HAP-1 (cell line): ENCODE results near the gene PALMD.

ENCODE experiments used
- DNase-seq, 2 experiments: peaks; one replicate each; pipeline ENCODE4 v3.0.0-alpha.2; 2016 to 2020; ENCODE audit warnings: low spot score in 2 of 2
- H3K27me3 ChIP-seq: fragments of 250-450 bp; sonication (Bioruptor Pico); 2 replicates; pipeline ENCODE4 v1.5.1; 2020; ENCODE audit warnings: low read depth, mild to moderate bottlenecking, moderate library complexity
- H3K36me3 ChIP-seq: fragments of 250-450 bp; sonication (Bioruptor Pico); replicated peaks from 2 replicates; pipeline ENCODE4 v1.5.1; 2020; ENCODE audit warnings: mild to moderate bottlenecking
- H3K4me1 ChIP-seq: fragments of 250-450 bp; sonication (Bioruptor Pico); 2 replicates; pipeline ENCODE4 v1.5.1; 2020; ENCODE audit warnings: mild to moderate bottlenecking
- H3K4me3 ChIP-seq: fragments of 250-450 bp; sonication (Bioruptor Pico); 2 replicates; pipeline ENCODE4 v1.5.1; 2020; ENCODE audit warnings: mild to moderate bottlenecking, moderate library complexity
- H3K9me3 ChIP-seq: fragments of 250-450 bp; sonication (Bioruptor Pico); 2 replicates; pipeline ENCODE4 v1.5.1; 2020; ENCODE audit warnings: mild to moderate bottlenecking, moderate library complexity
- in situ Hi-C: fragments of 300-500 bp; cut with MboI; formaldehyde crosslinking; loops from 3 replicates; pipeline ENCODE4 v1.14.3; 2020; ENCODE audit warnings: low sequenced_read_pairs, inconsistent platforms, mixed read lengths

The PALMD gene

GRCh38 chr1:99704356-99704816, 58.5 kb downstream of the PALMD start:
- Histone ChIP-seq H3K27me3 (peaks cover 4% of the 10 kb centered on the region; the same call in 1 of the 2 replicates), H3K9me3 (0 out of 2 replicates have a peak, but pooled peaks cover 3% of the 10 kb centered on the region), H3K4me3 (no peak overlapping the region), H3K36me3 (no peaks in the 10 kb centered on the region; the same call in 1 of the 2 replicates), H3K4me1 (no peaks in the 10 kb centered on the region)
- in situ Hi-C loops: loop anchor here (10.0 to 25.0 kb wide), 2 partner anchors 530 to 917 kb away; no protein-coding TSS in a partner anchor
- no peak for DNase-seq

GRCh38 chr1:99705385-99705784, 59.5 kb downstream of the PALMD start:
- Histone ChIP-seq H3K9me3 (no peaks in the 10 kb centered on the region), H3K27me3 (no peaks in the 10 kb centered on the region), H3K36me3 (no peaks in the 10 kb centered on the region; the same call in 1 of the 2 replicates), H3K4me1 (no peaks in the 10 kb centered on the region), H3K4me3 (no peak overlapping the region)
- in situ Hi-C loops: loop anchor here (10.0 to 25.0 kb wide), 2 partner anchors 531 to 918 kb away; no protein-coding TSS in a partner anchor
- no peak for DNase-seq

GRCh38 chr1:99707535-99708142, 61.7 kb downstream of the PALMD start:
- no peak overlapping the region for H3K4me3 ChIP-seq
- DNase-seq: peak; percentile 65 to 81
- in situ Hi-C loops: loop anchor here (10.0 to 25.0 kb wide), 2 partner anchors 533 to 920 kb away; no protein-coding TSS in a partner anchor
- no peaks in the 10 kb centered on the region for H3K4me1 ChIP-seq
- H3K36me3 ChIP-seq: no peaks in the 10 kb centered on the region; the same call in 1 of the 2 replicates
- no peaks in the 10 kb centered on the region for H3K9me3 ChIP-seq
- no peaks in the 10 kb centered on the region for H3K27me3 ChIP-seq

- Histone ChIP-seq H3K9me3 (no peaks in the 10 kb centered on the region), H3K27me3 (no peaks in the 10 kb centered on the region), H3K4me3 (no peak overlapping the region), H3K36me3 (peaks cover 2% of the 10 kb centered on the region; the same call in 1 of the 2 replicates), H3K4me1 (no peaks in the 10 kb centered on the region)
- no peak for DNase-seq
- in situ Hi-C loops: loop anchor here (25.0 kb wide), 1 partner anchor 924 kb away; no protein-coding TSS in a partner anchor
Observed at GRCh38 chr1:99710994-99711393, 65.1 kb downstream of the PALMD start.

- no peak overlapping the region for H3K4me3 ChIP-seq
- H3K9me3 ChIP-seq: no peaks in the 10 kb centered on the region
- peaks cover 2% of the 10 kb centered on the region; the same call in 1 of the 2 replicates for H3K36me3 ChIP-seq
- no peaks in the 10 kb centered on the region for H3K27me3 ChIP-seq
- in situ Hi-C loops: loop anchor here (25.0 kb wide), 1 partner anchor 926 kb away; no protein-coding TSS in a partner anchor
- DNase-seq: no peak
- H3K4me1 ChIP-seq: peaks cover 3% of the 10 kb centered on the region; the same call in 1 of the 2 replicates
Observed at GRCh38 chr1:99713006-99713405, 67.1 kb downstream of the PALMD start.

GRCh38 chr1:99717005-99717404, 71.1 kb downstream of the PALMD start:
- Histone ChIP-seq H3K9me3 (no peaks in the 10 kb centered on the region), H3K4me3 (no peak overlapping the region), H3K36me3 (0 out of 2 replicates have a peak, but pooled peaks cover 2% of the 10 kb centered on the region), H3K4me1 (peaks cover 11% of the 10 kb centered on the region), H3K27me3 (no peaks in the 10 kb centered on the region)
- DNase-seq: no peak
- in situ Hi-C loops: loop anchor here (25.0 kb wide), 1 partner anchor 930 kb away; no protein-coding TSS in a partner anchor

GRCh38 chr1:99723251-99723650, 77.3 kb downstream of the PALMD start:
- Histone ChIP-seq H3K27me3 (no peaks in the 10 kb centered on the region), H3K9me3 (no peaks in the 10 kb centered on the region), H3K4me1 (peaks cover 8% of the 10 kb centered on the region), H3K36me3 (no peaks in the 10 kb centered on the region), H3K4me3 (no peak overlapping the region)
- no peak for DNase-seq
- in situ Hi-C loops: loop anchor here (25.0 kb wide), 1 partner anchor 936 kb away; no protein-coding TSS in a partner anchor

- H3K9me3 ChIP-seq: no peaks in the 10 kb centered on the region
- no peaks in the 10 kb centered on the region for H3K27me3 ChIP-seq
- H3K4me3 ChIP-seq: no peak overlapping the region
- in situ Hi-C loops: no loop called here
- H3K36me3 ChIP-seq: no peaks in the 10 kb centered on the region
- no peak for DNase-seq
- no peaks in the 10 kb centered on the region for H3K4me1 ChIP-seq
Observed at GRCh38 chr1:99725996-99726395, 80.1 kb downstream of the PALMD start.

- in situ Hi-C loops: no loop called here
- Histone ChIP-seq H3K9me3 (no peaks in the 10 kb centered on the region), H3K4me3 (no peak overlapping the region), H3K27me3 (no peaks in the 10 kb centered on the region), H3K4me1 (no peaks in the 10 kb centered on the region), H3K36me3 (no peaks in the 10 kb centered on the region)
- DNase-seq: no peak
Observed at GRCh38 chr1:99726407-99726806, 80.5 kb downstream of the PALMD start.

- no peaks in the 10 kb centered on the region for H3K4me1 ChIP-seq
- in situ Hi-C loops: no loop called here
- DNase-seq: no peak
Observed at GRCh38 chr1:99726818-99727217, 80.9 kb downstream of the PALMD start.

GRCh38 chr1:99727575-99728185, 81.8 kb downstream of the PALMD start:
- Histone ChIP-seq H3K27me3 (no peaks in the 10 kb centered on the region), H3K36me3 (no peaks in the 10 kb centered on the region), H3K4me1 (no peaks in the 10 kb centered on the region), H3K9me3 (no peaks in the 10 kb centered on the region), H3K4me3 (no peak overlapping the region)
- no peak for DNase-seq
- in situ Hi-C loops: no loop called here

More at GRCh38 chr1:99726818-99727217, 80.9 kb downstream of the PALMD start:
- Histone ChIP-seq H3K4me3 (no peak overlapping the region), H3K9me3 (no peaks in the 10 kb centered on the region), H3K27me3 (no peaks in the 10 kb centered on the region), H3K36me3 (no peaks in the 10 kb centered on the region)

- in situ Hi-C loops: no loop called here
- Histone ChIP-seq H3K36me3 (no peaks in the 10 kb centered on the region), H3K27me3 (no peaks in the 10 kb centered on the region), H3K4me1 (peaks cover 8% of the 10 kb centered on the region), H3K4me3 (no peak overlapping the region), H3K9me3 (no peaks in the 10 kb centered on the region)
- DNase-seq: peak; percentile 48 to 68
Observed at GRCh38 chr1:99728494-99729235, 82.8 kb downstream of the PALMD start.

- no peaks in the 10 kb centered on the region for H3K9me3 ChIP-seq
- peaks cover 12% of the 10 kb centered on the region for H3K4me1 ChIP-seq
- in situ Hi-C loops: no loop called here
- no peaks in the 10 kb centered on the region for H3K36me3 ChIP-seq
- no peak for DNase-seq
- H3K27me3 ChIP-seq: no peaks in the 10 kb centered on the region
- no peak overlapping the region for H3K4me3 ChIP-seq
Observed at GRCh38 chr1:99731384-99731783, 85.5 kb downstream of the PALMD start.
